Measurements from ENCODE around the gene DHCR7. TPM values are rescaled to one million over a fixed set of nuclear protein-coding genes. Genes with fewer than 3 reads are reported as not detected.

The DHCR7 gene
- total and polyA plus RNA-seq, 9 donors, result 5.7 to 18.8 (median 14.6) TPM

- H3K9me3 ChIP-seq (replicated peaks; ENCODE audit: control insufficient read depth, low read depth, low read length), result no peaks in the 10 kb centered on the region
- peak; percentile 10 for DNase-seq
- H3K36me3 ChIP-seq (ENCODE audit: control insufficient read depth, insufficient read depth, low read length), result peaks cover 48% of the 10 kb centered on the region
- WGBS (ENCODE audit: insufficient coverage), result 60% methylated on average over 8 of the region's 15 CpGs
- H3K27ac ChIP-seq (ENCODE audit: low read length), result peak overlapping the region; percentile 20
- no peak overlapping the region for H3K4me3 ChIP-seq (ENCODE audit: low read length)
- peaks cover 19% of the 10 kb centered on the region for H3K4me1 ChIP-seq (ENCODE audit: control insufficient read depth, insufficient read depth, low read length)
- no peaks in the 10 kb centered on the region for H3K27me3 ChIP-seq (ENCODE audit: control insufficient read depth, insufficient read depth, low read length)
These were observed 41.3 kb upstream of the DHCR7 start for GRCh38 chr11:71489311-71490043.

DNA sequence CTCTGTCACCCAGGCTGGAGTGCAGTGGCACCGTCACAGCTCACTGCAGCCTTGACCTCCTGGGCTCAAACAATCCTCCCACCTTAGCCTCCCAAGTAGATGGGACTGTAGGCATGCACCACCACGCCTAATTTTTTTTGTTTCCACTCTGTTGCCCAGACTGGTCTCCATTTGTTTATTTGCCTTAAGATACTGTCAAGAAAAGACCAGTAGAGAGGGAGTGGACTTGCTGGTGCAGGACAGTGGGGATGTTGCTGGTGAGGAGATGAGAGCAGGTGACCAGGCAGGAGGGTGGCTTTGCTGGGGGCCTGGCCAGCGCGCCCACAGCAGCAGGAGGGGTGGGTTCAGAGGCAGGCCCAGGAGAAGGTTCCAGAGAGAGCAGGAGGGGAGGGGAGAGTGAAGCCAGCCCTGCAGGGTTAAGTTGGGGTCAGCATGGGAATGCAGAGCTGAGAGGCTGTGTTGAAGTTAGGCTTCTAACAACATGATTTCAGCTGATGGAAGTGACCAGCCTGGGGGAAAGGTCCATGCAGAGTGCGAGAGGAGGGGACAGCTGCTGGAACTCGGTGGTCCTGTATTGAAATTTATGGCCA, 40.6 kb upstream of the DHCR7 start:
- WGBS (ENCODE audit: insufficient coverage), result 72% methylated on average over 2 of the region's 6 CpGs
- no peaks in the 10 kb centered on the region for H3K27me3 ChIP-seq (ENCODE audit: control insufficient read depth, insufficient read depth, low read length)
- no peak overlapping the region for H3K4me3 ChIP-seq (ENCODE audit: low read length)
- peaks cover 48% of the 10 kb centered on the region for H3K36me3 ChIP-seq (ENCODE audit: control insufficient read depth, insufficient read depth, low read length)
- H3K9me3 ChIP-seq (replicated peaks; ENCODE audit: control insufficient read depth, low read depth, low read length), result no peaks in the 10 kb centered on the region
- peak overlapping the region; percentile 20 for H3K27ac ChIP-seq (ENCODE audit: low read length)
- peaks cover 19% of the 10 kb centered on the region for H3K4me1 ChIP-seq (ENCODE audit: control insufficient read depth, insufficient read depth, low read length)
- no peak for DNase-seq

DNA sequence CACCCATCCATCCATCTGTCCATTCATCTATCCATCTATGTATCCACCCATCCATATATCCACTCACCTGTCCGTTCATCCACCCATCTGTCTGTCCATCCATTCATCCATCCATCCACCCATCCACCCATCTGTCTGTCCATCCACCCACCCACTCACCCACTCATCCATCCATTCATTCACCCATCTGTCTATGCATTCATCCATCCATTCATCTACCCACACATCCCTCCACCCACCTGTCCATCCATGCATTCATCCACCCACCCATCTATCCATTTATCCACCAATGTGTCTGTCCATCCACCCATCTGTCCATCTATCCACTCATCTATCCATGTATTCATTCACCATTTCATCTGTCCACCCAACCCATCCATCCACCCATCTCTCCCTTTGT, 38.1 kb upstream of the DHCR7 start:
- no peak overlapping the region for H3K27ac ChIP-seq (ENCODE audit: low read length)
- no peak for DNase-seq
- H3K27me3 ChIP-seq (ENCODE audit: control insufficient read depth, insufficient read depth, low read length), result no peaks in the 10 kb centered on the region
- 92% methylated on average over 1 of the region's 1 CpG for whole genome bisulfite sequencing (ENCODE audit: insufficient coverage)
- peaks cover 19% of the 10 kb centered on the region for H3K4me1 ChIP-seq (ENCODE audit: control insufficient read depth, insufficient read depth, low read length)
- peaks cover 62% of the 10 kb centered on the region for H3K36me3 ChIP-seq (ENCODE audit: control insufficient read depth, insufficient read depth, low read length)
- H3K9me3 ChIP-seq (replicated peaks; ENCODE audit: control insufficient read depth, low read depth, low read length), result no peaks in the 10 kb centered on the region
- no peak overlapping the region for H3K4me3 ChIP-seq (ENCODE audit: low read length)

DNA sequence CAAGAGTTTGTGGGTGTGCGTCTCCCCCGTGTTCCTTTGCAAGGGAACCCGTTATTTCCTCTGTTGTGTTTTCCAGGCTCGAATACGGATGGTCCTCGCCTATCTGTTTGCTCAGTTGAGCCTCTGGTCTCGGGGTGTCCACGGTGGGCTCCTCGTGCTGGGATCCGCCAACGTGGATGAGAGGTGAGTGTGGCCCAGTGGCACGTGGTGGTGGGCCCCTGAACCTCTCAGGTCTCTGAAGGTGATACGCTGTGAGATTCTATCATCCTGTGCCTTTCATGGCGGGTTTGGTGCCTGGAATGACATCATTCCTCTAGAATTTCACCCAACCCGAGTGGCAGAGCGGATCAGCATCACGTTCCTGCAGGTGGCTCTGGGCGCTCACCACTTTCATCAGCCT, 37.3 kb upstream of the DHCR7 start:
- Histone ChIP-seq H3K36me3 (ENCODE audit: control insufficient read depth, insufficient read depth, low read length) (peaks cover 62% of the 10 kb centered on the region), H3K27ac (ENCODE audit: low read length) (no peak overlapping the region), H3K9me3 (replicated peaks; ENCODE audit: control insufficient read depth, low read depth, low read length) (no peaks in the 10 kb centered on the region), H3K4me3 (ENCODE audit: low read length) (no peak overlapping the region), H3K27me3 (ENCODE audit: control insufficient read depth, insufficient read depth, low read length) (no peaks in the 10 kb centered on the region), H3K4me1 (ENCODE audit: control insufficient read depth, insufficient read depth, low read length) (peaks cover 19% of the 10 kb centered on the region)
- no peak for DNase-seq
- 92% methylated on average over 18 of the region's 18 CpGs for WGBS (ENCODE audit: insufficient coverage)

GRCh38 chr11:71485063-71485399, 36.8 kb upstream of the DHCR7 start:
- H3K36me3 ChIP-seq (ENCODE audit: control insufficient read depth, insufficient read depth, low read length), result peaks cover 62% of the 10 kb centered on the region
- no peak overlapping the region for H3K27ac ChIP-seq (ENCODE audit: low read length)
- no peak for DNase-seq
- peaks cover 19% of the 10 kb centered on the region for H3K4me1 ChIP-seq (ENCODE audit: control insufficient read depth, insufficient read depth, low read length)
- H3K27me3 ChIP-seq (ENCODE audit: control insufficient read depth, insufficient read depth, low read length), result no peaks in the 10 kb centered on the region
- H3K4me3 ChIP-seq (ENCODE audit: low read length), result no peak overlapping the region
- H3K9me3 ChIP-seq (replicated peaks; ENCODE audit: control insufficient read depth, low read depth, low read length), result no peaks in the 10 kb centered on the region
- 81% methylated on average over 4 of the region's 6 CpGs for WGBS (ENCODE audit: insufficient coverage)

DNA sequence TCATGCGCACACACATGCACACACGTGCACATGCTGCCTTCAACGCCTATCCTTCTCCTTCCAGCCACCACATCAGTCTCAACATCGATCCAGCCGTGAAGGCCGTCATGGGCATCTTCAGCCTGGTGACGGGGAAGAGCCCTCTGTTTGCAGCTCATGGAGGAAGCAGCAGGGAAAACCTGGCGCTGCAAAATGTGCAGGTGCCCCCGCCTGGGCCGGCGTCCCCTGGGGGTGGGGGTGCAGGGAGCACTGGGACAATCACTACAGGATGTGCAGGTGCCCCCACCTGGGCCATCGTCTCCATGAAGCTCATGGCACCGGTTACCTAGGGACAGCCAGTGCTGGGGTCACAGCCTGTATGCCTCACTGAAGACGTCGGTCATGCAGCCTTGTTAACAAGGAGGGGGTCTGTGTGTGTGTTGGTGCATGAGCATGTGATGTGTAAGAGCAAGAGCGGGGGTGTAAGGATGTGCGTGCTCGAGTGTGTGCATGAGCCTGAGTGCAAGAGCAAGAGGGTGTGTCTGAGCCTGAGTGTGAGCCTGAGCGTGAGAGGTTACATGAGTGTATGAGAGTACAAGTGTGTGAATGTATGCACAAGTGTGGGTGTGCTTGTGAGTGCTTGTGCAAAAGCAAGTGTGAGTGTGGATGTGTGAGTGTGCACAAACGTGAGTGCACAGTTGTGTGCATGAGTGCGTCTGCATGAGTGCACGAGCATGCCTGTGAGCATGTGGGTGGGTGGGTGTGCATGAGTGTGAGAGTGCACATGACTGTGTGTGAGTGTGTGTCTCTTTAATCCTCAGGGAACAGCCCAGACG, 36.3 kb upstream of the DHCR7 start:
- no peaks in the 10 kb centered on the region for H3K27me3 ChIP-seq (ENCODE audit: control insufficient read depth, insufficient read depth, low read length)
- H3K4me1 ChIP-seq (ENCODE audit: control insufficient read depth, insufficient read depth, low read length), result peaks cover 17% of the 10 kb centered on the region
- DNase-seq, result no peak
- WGBS (ENCODE audit: insufficient coverage), result 91% methylated on average over 21 of the region's 23 CpGs
- no peaks in the 10 kb centered on the region for H3K9me3 ChIP-seq (replicated peaks; ENCODE audit: control insufficient read depth, low read depth, low read length)
- H3K4me3 ChIP-seq (ENCODE audit: low read length), result no peak overlapping the region
- H3K36me3 ChIP-seq (ENCODE audit: control insufficient read depth, insufficient read depth, low read length), result peaks cover 67% of the 10 kb centered on the region
- H3K27ac ChIP-seq (ENCODE audit: low read length), result no peak overlapping the region

DNA sequence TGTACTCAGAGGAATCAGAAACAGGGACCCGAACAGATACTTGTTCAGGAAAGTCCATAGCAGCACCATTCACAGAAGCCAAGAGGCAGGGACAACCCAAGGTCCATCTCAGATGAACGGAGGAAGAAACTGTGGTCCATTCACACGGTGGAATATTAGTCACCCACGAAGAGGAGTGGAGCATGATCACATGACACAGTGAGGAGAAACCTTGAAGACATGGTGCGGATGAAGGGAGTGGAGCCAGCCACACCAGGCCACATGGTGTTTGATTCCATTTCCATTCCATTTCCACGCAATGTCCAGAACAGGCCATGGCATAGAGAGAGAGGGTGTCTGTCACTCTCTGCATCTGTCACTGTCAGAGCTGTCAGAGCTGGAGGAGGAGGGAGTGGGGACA, 35.5 kb upstream of the DHCR7 start:
- Histone ChIP-seq H3K36me3 (ENCODE audit: control insufficient read depth, insufficient read depth, low read length) (peaks cover 75% of the 10 kb centered on the region), H3K4me1 (ENCODE audit: control insufficient read depth, insufficient read depth, low read length) (peaks cover 10% of the 10 kb centered on the region), H3K9me3 (replicated peaks; ENCODE audit: control insufficient read depth, low read depth, low read length) (no peaks in the 10 kb centered on the region), H3K27me3 (ENCODE audit: control insufficient read depth, insufficient read depth, low read length) (no peaks in the 10 kb centered on the region), H3K4me3 (ENCODE audit: low read length) (no peak overlapping the region), H3K27ac (ENCODE audit: low read length) (no peak overlapping the region)
- DNase-seq, result no peak
- 96% methylated on average over 4 of the region's 6 CpGs for WGBS (ENCODE audit: insufficient coverage)

DNA sequence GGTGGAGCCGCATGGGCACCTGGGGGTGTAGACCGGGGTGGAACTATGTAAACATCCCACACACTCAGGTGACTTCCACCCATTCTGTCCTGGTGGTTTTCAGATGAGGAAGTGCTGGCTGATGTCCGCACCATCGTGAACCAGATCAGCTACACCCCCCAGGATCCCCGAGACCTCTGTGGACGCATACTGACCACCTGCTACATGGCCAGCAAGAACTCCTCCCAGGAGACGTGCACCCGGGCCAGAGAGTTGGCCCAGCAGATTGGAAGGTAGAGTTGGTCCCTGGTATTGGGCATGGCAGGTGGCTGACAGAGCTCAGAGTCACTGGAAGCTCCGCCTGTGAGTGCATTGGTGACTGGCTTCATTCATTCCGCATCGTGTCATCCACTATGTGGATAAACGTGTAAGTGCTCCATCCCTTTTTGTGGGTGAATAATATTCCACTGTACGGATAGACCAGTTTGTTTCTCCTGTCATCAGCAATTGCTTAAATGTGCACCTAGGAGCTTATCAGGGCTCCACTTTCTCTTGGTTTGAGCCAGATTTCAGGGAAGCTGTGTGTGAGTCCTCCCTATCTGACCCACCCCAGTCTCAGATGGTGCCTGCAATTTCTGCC, 34.7 kb upstream of the DHCR7 start:
- Histone ChIP-seq H3K27me3 (ENCODE audit: control insufficient read depth, insufficient read depth, low read length) (no peaks in the 10 kb centered on the region), H3K9me3 (replicated peaks; ENCODE audit: control insufficient read depth, low read depth, low read length) (no peaks in the 10 kb centered on the region), H3K36me3 (ENCODE audit: control insufficient read depth, insufficient read depth, low read length) (peaks cover 83% of the 10 kb centered on the region), H3K4me3 (ENCODE audit: low read length) (no peak overlapping the region), H3K4me1 (ENCODE audit: control insufficient read depth, insufficient read depth, low read length) (peaks cover 1% of the 10 kb centered on the region), H3K27ac (ENCODE audit: low read length) (no peak overlapping the region)
- no peak for DNase-seq
- WGBS (ENCODE audit: insufficient coverage), result 91% methylated on average over 6 of the region's 13 CpGs

GRCh38 chr11:71482216-71482615, 34.0 kb upstream of the DHCR7 start:
- 97% methylated on average over 5 of the region's 18 CpGs for WGBS (ENCODE audit: insufficient coverage)
- no peak for DNase-seq
- peaks cover 87% of the 10 kb centered on the region for H3K36me3 ChIP-seq (ENCODE audit: control insufficient read depth, insufficient read depth, low read length)
- no peaks in the 10 kb centered on the region for H3K27me3 ChIP-seq (ENCODE audit: control insufficient read depth, insufficient read depth, low read length)
- no peak overlapping the region for H3K27ac ChIP-seq (ENCODE audit: low read length)
- no peak overlapping the region for H3K4me3 ChIP-seq (ENCODE audit: low read length)
- H3K4me1 ChIP-seq (ENCODE audit: control insufficient read depth, insufficient read depth, low read length), result no peaks in the 10 kb centered on the region
- H3K9me3 ChIP-seq (replicated peaks; ENCODE audit: control insufficient read depth, low read depth, low read length), result no peaks in the 10 kb centered on the region
